ENCODE measurements around the gene TUBA3E. TPM values are rescaled to one million over a fixed set of nuclear protein-coding genes. Genes with fewer than 3 reads are reported as not detected.
A peak's percentile ranks its signal among the peaks of the same experiment; 100 is the strongest.
"Not testable (repeated sequence)": the region's sequence is repeated elsewhere in the genome, so short reads cannot be mapped to it uniquely, and the experiment has no call there.

The TUBA3E gene
- total and polyA plus RNA-seq, 2 donors (not counting 1 experiment from before 2014, with no cell fraction given) = not detected

GRCh38 chr2:130243359-130243758 is 45.1 kb upstream of the TUBA3E start:
- TF ChIP-seq CTCF (conservative IDR thresholded peaks at IDR 0.05 in 1 of 2, IDR thresholded peaks at IDR 0.05 in 1 of 2; ENCODE audit: low read depth in 1 of 2, low read length in 2 of 2) (no peak), EZH2 (IDR thresholded peaks at IDR 0.05; ENCODE audit: low read length, missing control alignments) (no peak)
- H3K27ac ChIP-seq (ENCODE audit: insufficient read depth, low read length) = no peak overlapping the region
- H3K36me3 ChIP-seq (ENCODE audit: control insufficient read depth, insufficient read depth, low read length) = no peaks in the 10 kb centered on the region
- H2AFZ ChIP-seq (ENCODE audit: low read length) = no peak overlapping the region
- DNase-seq (ENCODE audit: low read depth in 2 of 2) = no peak
- H3K9ac ChIP-seq (ENCODE audit: insufficient read depth, low read length) = no peak overlapping the region
- no peaks in the 10 kb centered on the region for H3K79me2 ChIP-seq (ENCODE audit: control insufficient read depth, insufficient read depth, low read length)
- no peaks in the 10 kb centered on the region for H4K20me1 ChIP-seq (ENCODE audit: control insufficient read depth, extremely low read depth, insufficient read depth, low read length)
- no peak overlapping the region for H3K4me2 ChIP-seq (ENCODE audit: extremely low read depth, insufficient read depth, low read length)
- H3K27me3 ChIP-seq (ENCODE audit: control insufficient read depth, insufficient read depth, low read length) = no peaks in the 10 kb centered on the region
- no peaks in the 10 kb centered on the region for H3K4me1 ChIP-seq (ENCODE audit: control insufficient read depth, extremely low read depth, insufficient read depth, low read length)
- H3K4me3 ChIP-seq (replicated peaks in 1 of 4; ENCODE audit: control extremely low read depth in 1 of 4, insufficient read depth in 1 of 4, low read depth in 3 of 4, low read length in 4 of 4) = no peak overlapping the region
- no peaks in the 10 kb centered on the region for H3K9me3 ChIP-seq (ENCODE audit: control insufficient read depth, insufficient read depth, low read depth, low read length)

- DNase-seq (ENCODE audit: low read depth in 2 of 2) = peak; percentile 11 to 53
- Histone ChIP-seq H3K27me3 (ENCODE audit: control insufficient read depth, insufficient read depth, low read length) (no peaks in the 10 kb centered on the region), H4K20me1 (ENCODE audit: control insufficient read depth, extremely low read depth, insufficient read depth, low read length) (no peaks in the 10 kb centered on the region), H3K36me3 (ENCODE audit: control insufficient read depth, insufficient read depth, low read length) (no peaks in the 10 kb centered on the region), H2AFZ (ENCODE audit: low read length) (no peak overlapping the region), H3K79me2 (ENCODE audit: control insufficient read depth, insufficient read depth, low read length) (no peaks in the 10 kb centered on the region), H3K4me2 (ENCODE audit: extremely low read depth, insufficient read depth, low read length) (no peak overlapping the region), H3K9me3 (ENCODE audit: control insufficient read depth, insufficient read depth, low read depth, low read length) (no peaks in the 10 kb centered on the region), H3K27ac (ENCODE audit: insufficient read depth, low read length) (no peak overlapping the region), H3K4me3 (replicated peaks in 1 of 4; ENCODE audit: control extremely low read depth in 1 of 4, insufficient read depth in 1 of 4, low read depth in 3 of 4, low read length in 4 of 4) (no peak overlapping the region), H3K9ac (ENCODE audit: insufficient read depth, low read length) (no peak overlapping the region), H3K4me1 (ENCODE audit: control insufficient read depth, extremely low read depth, insufficient read depth, low read length) (no peaks in the 10 kb centered on the region)
- TF ChIP-seq CTCF (conservative IDR thresholded peaks at IDR 0.05 in 1 of 2, IDR thresholded peaks at IDR 0.05 in 1 of 2; ENCODE audit: low read depth in 1 of 2, low read length in 2 of 2) (no peak), EZH2 (IDR thresholded peaks at IDR 0.05; ENCODE audit: low read length, missing control alignments) (no peak)
Measured at GRCh38 chr2:130241041-130241707, 42.9 kb upstream of the TUBA3E start.

- H3K79me2 ChIP-seq (ENCODE audit: control insufficient read depth, insufficient read depth, low read length); H3K27me3 ChIP-seq (ENCODE audit: control insufficient read depth, insufficient read depth, low read length); H3K9ac ChIP-seq (ENCODE audit: insufficient read depth, low read length); H3K36me3 ChIP-seq (ENCODE audit: control insufficient read depth, insufficient read depth, low read length); H3K9me3 ChIP-seq (ENCODE audit: control insufficient read depth, insufficient read depth, low read depth, low read length); H3K4me3 ChIP-seq (replicated peaks in 1 of 4; ENCODE audit: control extremely low read depth in 1 of 4, insufficient read depth in 1 of 4, low read depth in 3 of 4, low read length in 4 of 4); H3K27ac ChIP-seq (ENCODE audit: insufficient read depth, low read length); H4K20me1 ChIP-seq (ENCODE audit: control insufficient read depth, extremely low read depth, insufficient read depth, low read length); DNase-seq (ENCODE audit: low read depth in 2 of 2); H2AFZ ChIP-seq (ENCODE audit: low read length); H3K4me2 ChIP-seq (ENCODE audit: extremely low read depth, insufficient read depth, low read length); H3K4me1 ChIP-seq (ENCODE audit: control insufficient read depth, extremely low read depth, insufficient read depth, low read length): not testable (repeated sequence)
Measured at GRCh38 chr2:130239581-130239980, 41.3 kb upstream of the TUBA3E start.

DNA sequence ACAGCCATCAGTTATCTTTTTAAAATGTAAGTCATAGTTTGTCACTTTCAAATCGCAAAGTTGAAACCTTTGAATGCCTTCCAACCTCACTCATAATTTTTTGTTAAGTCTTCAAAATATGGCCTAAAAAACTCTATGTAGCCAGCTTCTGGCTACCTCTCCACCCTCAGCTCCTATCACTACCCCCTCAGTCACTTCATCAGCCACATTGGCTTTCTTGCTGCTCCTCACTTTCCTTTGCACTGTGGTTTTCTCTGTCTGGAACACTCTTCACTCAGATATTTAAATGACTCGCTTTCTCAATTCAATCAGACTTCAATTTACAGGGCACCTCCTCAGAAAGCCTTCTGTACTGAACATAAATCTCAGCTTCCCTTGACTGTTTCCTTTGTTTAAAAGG is 34.8 kb upstream of the TUBA3E start:
- H3K27me3 ChIP-seq (ENCODE audit: control insufficient read depth, insufficient read depth, low read length); H3K9ac ChIP-seq (ENCODE audit: insufficient read depth, low read length); H3K9me3 ChIP-seq (ENCODE audit: control insufficient read depth, insufficient read depth, low read depth, low read length): not testable (repeated sequence)

More for the DNA sequence above, 34.8 kb upstream of the TUBA3E start:
- H3K79me2 ChIP-seq (ENCODE audit: control insufficient read depth, insufficient read depth, low read length); H4K20me1 ChIP-seq (ENCODE audit: control insufficient read depth, extremely low read depth, insufficient read depth, low read length); H3K4me3 ChIP-seq (replicated peaks in 1 of 4; ENCODE audit: control extremely low read depth in 1 of 4, insufficient read depth in 1 of 4, low read depth in 3 of 4, low read length in 4 of 4); H3K4me1 ChIP-seq (ENCODE audit: control insufficient read depth, extremely low read depth, insufficient read depth, low read length); H3K27ac ChIP-seq (ENCODE audit: insufficient read depth, low read length); H2AFZ ChIP-seq (ENCODE audit: low read length); H3K4me2 ChIP-seq (ENCODE audit: extremely low read depth, insufficient read depth, low read length); DNase-seq (ENCODE audit: low read depth in 2 of 2); H3K36me3 ChIP-seq (ENCODE audit: control insufficient read depth, insufficient read depth, low read length): not testable (repeated sequence)

Data from fibroblast of lung (primary cell).